PFSK-1 (cell line): ENCODE measurements around the gene SEMA3E.

Experiments used
- FOXP2 ChIP-seq: optimal IDR thresholded peaks from 2 replicates; pipeline ENCODE3; 2011; ENCODE audit warnings: borderline replicate concordance, control low read depth, inconsistent platforms; ENCODE audit not compliant: insufficient read depth; ENCODE audit errors: extremely low read length, extremely low read depth
- POLR2AphosphoS5 ChIP-seq: IDR thresholded peaks from 2 replicates; pipeline ENCODE4 v1.6.1; 2012; ENCODE audit warnings: low read depth, mild to moderate bottlenecking, control low read depth, low read length, moderate library complexity
- SIN3A ChIP-seq: IDR thresholded peaks from 2 replicates; pipeline ENCODE4 v1.6.1; 2012; ENCODE audit warnings: mild to moderate bottlenecking, low read length, moderate library complexity, borderline replicate concordance; ENCODE audit not compliant: insufficient read depth
- TAF1 ChIP-seq: IDR thresholded peaks from 2 replicates; pipeline ENCODE4 v1.6.1; 2012; ENCODE audit warnings: low read length, control low read depth, borderline replicate concordance; ENCODE audit not compliant: insufficient read depth
- TF ChIP-seq, protein P1 (sequence below), 2 experiments: IDR thresholded peaks; 2 replicates each; pipeline versions ENCODE4 v1.6.1 to v1.8.0; 2011 to 2012; ENCODE audit warnings: low read depth in 2 of 2, low read length in 2 of 2, control low read depth in 1 of 2, inconsistent platforms in 1 of 2, mild to moderate bottlenecking in 1 of 2, moderate library complexity in 1 of 2; ENCODE audit not compliant: insufficient read depth in 1 of 2

Gene SEMA3E

DNA sequence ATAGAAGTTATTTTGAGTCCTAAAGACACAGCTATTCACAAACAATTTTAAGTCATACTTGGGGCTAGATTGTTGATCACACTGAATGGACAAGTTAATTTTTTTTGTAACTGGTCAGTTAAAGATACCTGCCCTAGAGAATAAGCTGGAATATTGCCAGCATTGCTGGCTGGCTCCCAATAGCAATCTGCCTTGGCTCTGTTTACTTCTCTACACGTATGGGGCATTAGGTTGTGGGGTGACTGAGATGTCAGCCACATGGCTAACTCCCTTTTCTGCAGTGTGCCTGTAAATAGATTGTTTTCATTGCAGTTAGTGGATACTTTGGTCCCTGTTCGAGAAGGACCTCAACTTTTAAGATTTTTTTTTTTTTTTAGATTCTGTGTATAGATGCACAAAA lies 128.2 kb downstream of the SEMA3E start:
- no peak for TF ChIP-seq FOXP2
- TF ChIP-seq, protein P1, sequence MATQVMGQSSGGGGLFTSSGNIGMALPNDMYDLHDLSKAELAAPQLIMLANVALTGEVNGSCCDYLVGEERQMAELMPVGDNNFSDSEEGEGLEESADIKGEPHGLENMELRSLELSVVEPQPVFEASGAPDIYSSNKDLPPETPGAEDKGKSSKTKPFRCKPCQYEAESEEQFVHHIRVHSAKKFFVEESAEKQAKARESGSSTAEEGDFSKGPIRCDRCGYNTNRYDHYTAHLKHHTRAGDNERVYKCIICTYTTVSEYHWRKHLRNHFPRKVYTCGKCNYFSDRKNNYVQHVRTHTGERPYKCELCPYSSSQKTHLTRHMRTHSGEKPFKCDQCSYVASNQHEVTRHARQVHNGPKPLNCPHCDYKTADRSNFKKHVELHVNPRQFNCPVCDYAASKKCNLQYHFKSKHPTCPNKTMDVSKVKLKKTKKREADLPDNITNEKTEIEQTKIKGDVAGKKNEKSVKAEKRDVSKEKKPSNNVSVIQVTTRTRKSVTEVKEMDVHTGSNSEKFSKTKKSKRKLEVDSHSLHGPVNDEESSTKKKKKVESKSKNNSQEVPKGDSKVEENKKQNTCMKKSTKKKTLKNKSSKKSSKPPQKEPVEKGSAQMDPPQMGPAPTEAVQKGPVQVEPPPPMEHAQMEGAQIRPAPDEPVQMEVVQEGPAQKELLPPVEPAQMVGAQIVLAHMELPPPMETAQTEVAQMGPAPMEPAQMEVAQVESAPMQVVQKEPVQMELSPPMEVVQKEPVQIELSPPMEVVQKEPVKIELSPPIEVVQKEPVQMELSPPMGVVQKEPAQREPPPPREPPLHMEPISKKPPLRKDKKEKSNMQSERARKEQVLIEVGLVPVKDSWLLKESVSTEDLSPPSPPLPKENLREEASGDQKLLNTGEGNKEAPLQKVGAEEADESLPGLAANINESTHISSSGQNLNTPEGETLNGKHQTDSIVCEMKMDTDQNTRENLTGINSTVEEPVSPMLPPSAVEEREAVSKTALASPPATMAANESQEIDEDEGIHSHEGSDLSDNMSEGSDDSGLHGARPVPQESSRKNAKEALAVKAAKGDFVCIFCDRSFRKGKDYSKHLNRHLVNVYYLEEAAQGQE (IDR thresholded peaks at IDR 0.05; ENCODE audit: insufficient read depth in 1 of 2, low read depth in 2 of 2, low read length in 2 of 2), result no peak
- TF ChIP-seq TAF1, result no peak
- TF ChIP-seq POLR2AphosphoS5, result no peak
- no peak for TF ChIP-seq SIN3A

DNA sequence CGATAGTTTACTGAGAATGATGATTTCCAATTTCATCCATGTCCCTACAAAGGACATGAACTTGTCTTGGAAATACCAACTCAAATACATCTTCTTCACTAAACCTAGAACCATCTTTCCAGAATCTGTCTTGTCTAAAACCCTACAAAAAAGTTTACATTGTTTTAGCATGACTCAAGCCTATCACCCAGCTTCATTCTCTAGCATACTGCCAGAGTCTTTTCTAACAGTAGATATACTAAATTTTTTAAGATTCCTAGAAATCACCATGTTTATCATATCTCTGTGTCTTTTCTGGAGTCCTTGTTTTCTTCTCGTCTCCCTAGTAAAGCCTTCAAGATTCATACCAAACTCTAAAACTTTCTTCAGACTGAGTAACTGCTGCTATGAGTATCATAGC lies 129.7 kb downstream of the SEMA3E start:
- no peak for TF ChIP-seq FOXP2
- no peak for TF ChIP-seq SIN3A
- no peak for TF ChIP-seq TAF1
- TF ChIP-seq, protein P1 (IDR thresholded peaks at IDR 0.05; ENCODE audit: insufficient read depth in 1 of 2, low read depth in 2 of 2, low read length in 2 of 2), result no peak
- no peak for TF ChIP-seq POLR2AphosphoS5

DNA sequence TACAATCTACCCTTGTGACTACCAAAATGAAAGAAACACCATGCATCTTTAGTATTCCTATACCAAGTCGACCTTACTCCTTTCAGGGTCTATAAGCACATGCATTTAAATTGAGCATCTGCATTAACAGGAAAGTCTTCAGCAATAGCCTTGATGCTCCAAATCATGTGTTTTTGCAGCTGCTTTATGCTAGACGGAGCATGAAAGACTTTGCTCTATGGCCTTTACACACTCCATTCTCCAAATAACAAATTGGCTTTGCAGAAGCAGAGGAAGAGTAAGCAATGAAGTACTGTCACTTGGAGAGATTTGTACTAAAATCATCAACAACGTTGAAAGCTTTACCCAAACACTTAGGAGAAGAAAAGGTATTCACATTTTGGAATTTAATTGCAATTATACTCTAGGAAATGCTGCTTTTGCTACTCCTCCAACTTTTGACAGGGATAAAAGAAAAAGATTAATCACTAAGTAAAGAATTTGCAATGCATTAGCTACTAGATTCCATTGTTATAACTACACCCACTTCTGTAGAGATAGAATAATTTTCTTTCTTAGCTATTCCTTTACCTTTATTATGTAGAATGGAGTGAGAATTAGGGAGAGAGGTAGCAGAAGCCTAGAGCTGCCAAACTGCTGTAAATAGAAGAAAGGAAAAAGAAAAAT lies 131.8 kb downstream of the SEMA3E start:
- TF ChIP-seq, protein P1 (IDR thresholded peaks at IDR 0.05; ENCODE audit: insufficient read depth in 1 of 2, low read depth in 2 of 2, low read length in 2 of 2), result no peak
- no peak for TF ChIP-seq FOXP2
- TF ChIP-seq TAF1, result no peak
- TF ChIP-seq SIN3A, result no peak
- TF ChIP-seq POLR2AphosphoS5, result no peak

DNA sequence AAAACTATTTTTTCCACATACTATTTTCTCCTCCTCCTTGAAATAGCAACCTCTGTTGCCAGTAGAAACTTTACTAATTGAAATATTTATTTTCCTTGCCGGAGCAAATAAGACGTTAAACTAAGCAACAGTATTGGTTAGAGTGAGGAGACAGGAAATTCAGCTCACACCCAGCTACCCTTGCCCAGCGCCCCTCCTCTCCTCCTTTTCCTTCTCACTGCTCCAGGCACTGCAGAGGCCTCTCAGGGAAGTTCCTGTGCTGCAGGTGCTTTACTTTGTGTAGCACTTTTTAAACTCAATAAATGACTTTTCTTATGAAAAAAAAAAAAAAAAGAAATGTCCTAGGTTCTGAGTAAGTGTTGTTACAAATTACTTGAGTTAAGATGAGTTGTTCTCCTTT lies 134.0 kb downstream of the SEMA3E start:
- TF ChIP-seq FOXP2 (no peak), TAF1 (no peak), SIN3A (no peak), POLR2AphosphoS5 (no peak)
- TF ChIP-seq, protein P1 (IDR thresholded peaks at IDR 0.05; ENCODE audit: insufficient read depth in 1 of 2, low read depth in 2 of 2, low read length in 2 of 2), result no peak
